AG10803 (cell line): ENCODE results near the gene SMAD6.

Source experiments
- DNase-seq: peaks from one replicate; pipeline ENCODE4 v3.0.0; 2010; ENCODE audit warnings: low read depth
- H3K4me3 ChIP-seq: 2 replicates; pipeline ENCODE4 v1.5.1; 2011; ENCODE audit warnings: mild to moderate bottlenecking, low read length, control low read depth
- TF ChIP-seq, protein P1 (sequence below): conservative IDR thresholded peaks from 2 replicates; pipeline ENCODE4 v1.5.1; 2011; ENCODE audit warnings: mild to moderate bottlenecking, low read length, control low read depth, inconsistent platforms

The SMAD6 gene

DNA sequence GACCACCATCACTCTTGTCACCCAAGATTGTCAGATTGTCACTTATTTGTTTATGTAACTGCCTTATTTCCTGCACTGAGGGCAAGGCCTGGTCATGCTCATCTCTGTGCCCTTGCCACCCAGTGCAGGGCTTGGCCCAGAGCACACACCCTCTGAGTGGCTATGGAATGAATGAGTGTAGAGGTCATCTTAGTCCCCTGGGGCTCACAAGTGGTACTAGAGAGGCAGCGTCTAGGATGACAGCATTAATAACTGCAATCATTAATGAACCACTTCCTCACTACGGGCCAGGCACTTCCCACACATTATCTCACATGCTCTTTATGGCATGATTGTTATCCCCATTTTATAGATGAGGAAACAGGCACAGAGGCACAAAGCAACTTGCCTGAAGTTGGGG, 117.0 kb downstream of the SMAD6 start:
- no peak for DNase-seq
- TF ChIP-seq, protein P1, sequence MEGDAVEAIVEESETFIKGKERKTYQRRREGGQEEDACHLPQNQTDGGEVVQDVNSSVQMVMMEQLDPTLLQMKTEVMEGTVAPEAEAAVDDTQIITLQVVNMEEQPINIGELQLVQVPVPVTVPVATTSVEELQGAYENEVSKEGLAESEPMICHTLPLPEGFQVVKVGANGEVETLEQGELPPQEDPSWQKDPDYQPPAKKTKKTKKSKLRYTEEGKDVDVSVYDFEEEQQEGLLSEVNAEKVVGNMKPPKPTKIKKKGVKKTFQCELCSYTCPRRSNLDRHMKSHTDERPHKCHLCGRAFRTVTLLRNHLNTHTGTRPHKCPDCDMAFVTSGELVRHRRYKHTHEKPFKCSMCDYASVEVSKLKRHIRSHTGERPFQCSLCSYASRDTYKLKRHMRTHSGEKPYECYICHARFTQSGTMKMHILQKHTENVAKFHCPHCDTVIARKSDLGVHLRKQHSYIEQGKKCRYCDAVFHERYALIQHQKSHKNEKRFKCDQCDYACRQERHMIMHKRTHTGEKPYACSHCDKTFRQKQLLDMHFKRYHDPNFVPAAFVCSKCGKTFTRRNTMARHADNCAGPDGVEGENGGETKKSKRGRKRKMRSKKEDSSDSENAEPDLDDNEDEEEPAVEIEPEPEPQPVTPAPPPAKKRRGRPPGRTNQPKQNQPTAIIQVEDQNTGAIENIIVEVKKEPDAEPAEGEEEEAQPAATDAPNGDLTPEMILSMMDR = no peak
- H3K4me3 ChIP-seq = no peak overlapping the region

DNA sequence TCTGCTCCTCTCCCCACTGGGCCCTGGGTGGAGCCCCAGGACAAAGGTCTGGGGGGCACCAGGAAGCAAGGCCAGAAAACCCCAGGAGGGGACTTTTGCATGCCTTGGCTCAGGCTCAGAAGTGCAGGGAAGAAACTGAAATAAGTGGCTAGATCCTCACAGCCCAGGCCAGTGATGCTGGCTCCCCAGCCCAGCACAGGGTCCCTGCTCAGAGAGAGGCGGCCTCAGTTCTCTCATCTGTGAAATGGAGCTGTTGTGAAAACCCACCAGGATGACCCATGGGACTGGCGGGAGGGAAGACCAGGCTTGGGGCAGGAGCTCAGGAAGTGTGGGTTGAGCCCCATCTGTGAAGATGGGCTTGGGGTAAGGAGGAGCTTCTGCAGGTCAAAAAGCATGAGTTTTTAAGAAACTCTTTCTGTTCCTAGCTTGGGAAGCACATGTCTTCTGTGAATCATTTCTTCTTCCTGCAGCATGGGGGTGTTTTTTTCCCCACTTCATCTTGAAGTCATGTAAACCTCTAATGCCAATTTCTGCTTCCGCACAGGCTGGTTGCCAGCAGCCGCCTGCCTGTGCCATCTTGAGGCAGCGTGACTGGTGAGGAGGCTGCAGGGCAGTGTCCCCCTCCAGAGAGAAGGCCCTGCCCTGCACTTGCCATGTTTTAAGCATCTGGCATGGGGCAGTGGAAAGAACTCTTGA, 118.6 kb downstream of the SMAD6 start:
- H3K4me3 ChIP-seq = no peak overlapping the region
- TF ChIP-seq, protein P1 = no peak
- peak; percentile 91 for DNase-seq

DNA sequence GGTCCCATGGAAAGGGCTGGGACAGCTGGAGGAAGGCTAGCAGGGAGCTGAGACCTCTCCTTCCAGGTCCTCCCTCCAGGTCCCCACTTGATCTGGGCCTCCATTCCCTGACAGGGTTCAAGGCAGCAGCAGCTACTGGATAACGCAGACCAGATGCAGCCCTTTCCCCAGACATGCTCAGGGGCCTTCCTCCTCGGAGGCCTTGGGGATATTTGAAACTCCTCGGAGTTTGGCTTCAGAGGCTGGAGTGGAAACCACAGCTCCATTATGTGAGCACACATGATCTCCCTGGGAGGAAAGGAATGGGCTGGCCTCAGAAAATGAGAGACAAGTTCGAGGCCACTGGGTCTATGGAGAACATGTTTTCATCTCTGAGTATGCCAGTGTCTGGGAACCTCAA, 119.3 kb downstream of the SMAD6 start:
- H3K4me3 ChIP-seq = no peak overlapping the region
- TF ChIP-seq, protein P1 = no peak
- DNase-seq = peak; percentile 43

DNA sequence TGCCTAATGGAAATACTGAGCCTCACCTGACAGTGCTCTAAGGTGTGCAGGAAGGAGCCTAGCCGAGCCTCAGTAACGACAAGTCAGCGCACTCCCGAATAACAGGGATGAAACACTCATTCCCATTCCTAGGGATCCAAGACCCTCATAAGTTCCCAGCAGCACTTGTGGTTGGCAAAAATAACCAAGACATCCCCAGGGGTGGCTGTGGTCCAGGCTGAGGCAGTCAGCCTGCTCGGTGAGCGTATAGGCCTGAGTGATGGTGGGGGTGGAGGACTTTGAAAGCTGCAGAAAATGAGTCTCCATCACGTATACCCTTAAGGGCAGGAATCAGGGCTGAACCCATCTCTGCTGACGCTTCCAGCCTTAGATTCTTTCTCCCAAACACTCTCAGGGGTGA, 120.1 kb downstream of the SMAD6 start:
- H3K4me3 ChIP-seq = no peak overlapping the region
- no peak for DNase-seq
- TF ChIP-seq, protein P1 = no peak

DNA sequence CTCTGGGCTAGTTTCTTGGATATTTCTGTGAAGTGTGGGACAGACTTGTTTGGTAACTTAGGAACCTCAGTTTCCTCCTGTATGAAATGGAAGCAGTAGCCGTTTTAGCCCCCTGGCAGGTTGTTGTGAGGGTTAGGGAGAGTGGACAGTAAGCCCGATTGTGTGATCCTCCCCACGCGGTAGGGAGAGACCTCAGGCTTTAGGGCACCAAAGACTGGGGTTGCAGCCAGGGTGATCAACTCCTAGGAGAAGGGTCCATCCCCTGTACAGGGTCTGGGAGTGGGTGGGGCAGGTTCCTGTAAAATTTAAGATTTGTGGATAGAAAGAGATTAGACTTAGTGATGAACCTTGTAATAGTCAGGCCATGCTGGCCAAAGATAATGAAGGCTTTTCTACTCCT, 120.5 kb downstream of the SMAD6 start:
- H3K4me3 ChIP-seq = no peak overlapping the region
- no peak for DNase-seq
- TF ChIP-seq, protein P1 = no peak

DNA sequence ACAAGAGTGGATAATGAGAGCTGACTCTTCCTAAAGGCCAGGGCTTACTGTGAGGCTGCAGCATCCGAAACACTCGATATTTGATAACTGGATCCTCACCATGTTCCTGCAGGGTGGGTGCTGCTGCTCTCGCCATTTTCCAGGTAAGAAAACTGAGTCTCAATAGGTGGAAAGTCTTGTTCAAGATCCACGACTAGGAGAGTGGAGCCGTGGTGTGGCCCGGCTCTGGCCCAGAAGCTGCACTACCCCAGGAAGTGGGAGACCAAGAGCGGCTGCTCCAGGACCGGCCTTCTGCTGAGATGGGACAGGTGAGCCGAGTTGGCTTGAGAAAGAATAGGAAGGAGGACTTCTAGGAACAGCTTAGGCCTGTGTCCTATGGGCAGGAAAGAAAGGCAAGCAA, 121.6 kb downstream of the SMAD6 start:
- no peak overlapping the region for H3K4me3 ChIP-seq
- TF ChIP-seq, protein P1 = no peak
- DNase-seq = no peak

DNA sequence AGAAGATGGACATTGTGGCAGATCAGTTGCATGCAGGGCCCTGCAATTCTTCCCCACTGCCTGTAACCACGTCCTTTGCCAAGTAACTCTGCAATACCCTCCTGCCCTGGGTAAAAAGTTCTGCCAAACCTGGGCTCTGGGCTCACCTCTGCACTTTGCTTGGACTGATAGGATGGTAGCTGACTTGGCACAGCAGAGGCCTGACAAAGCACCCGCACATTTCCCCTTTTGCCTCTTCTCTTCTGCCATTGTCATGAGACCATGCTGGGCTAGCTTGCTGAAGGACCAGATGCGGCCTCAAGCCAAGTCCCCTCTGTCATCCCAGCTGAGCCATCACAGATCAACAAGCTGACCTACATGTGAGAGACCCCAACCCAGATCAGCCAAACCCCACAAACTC, 122.4 kb downstream of the SMAD6 start:
- TF ChIP-seq, protein P1 = no peak
- no peak overlapping the region for H3K4me3 ChIP-seq
- no peak for DNase-seq
